ENCODE results near the gene MICAL2. TPM values are rescaled to one million over a fixed set of nuclear protein-coding genes. Genes with fewer than 3 reads are reported as not detected.

MICAL2 gene
- total and polyA plus RNA-seq, 2 of the 13 experiments (the other 11 are each of a cell fraction or from before 2014, with no cell fraction given), result 0.78 to 1.1 TPM

GRCh38 chr11:12165237-12165875 is 55.0 kb downstream of the MICAL2 start:
- Histone ChIP-seq H3K27me3 (ENCODE audit: control insufficient read depth in 1 of 2, insufficient read depth in 2 of 2, low read length in 2 of 2) (no peaks in the 10 kb centered on the region), H3K9me3 (ENCODE audit: low read length) (no peaks in the 10 kb centered on the region), H3K79me2 (ENCODE audit: insufficient read depth, low read length) (no peaks in the 10 kb centered on the region), H3K4me1 (ENCODE audit: insufficient read depth, low read length) (peaks cover 34% of the 10 kb centered on the region), H3K4me2 (ENCODE audit: low read depth, low read length) (no peak overlapping the region), H3K36me3 (replicated peaks in 1 of 2; ENCODE audit: control insufficient read depth in 1 of 2, insufficient read depth in 2 of 2, low read length in 2 of 2) (no peaks in the 10 kb centered on the region), H4K20me1 (ENCODE audit: insufficient read depth, low read length) (no peaks in the 10 kb centered on the region), H3K4me3 (replicated peaks in 1 of 3; ENCODE audit: insufficient read depth in 1 of 3, low read depth in 2 of 3, low read length in 3 of 3) (no peak overlapping the region), H2AFZ (ENCODE audit: low read length) (no peak overlapping the region), H3K9ac (ENCODE audit: insufficient read depth, low read depth, low read length) (no peak overlapping the region), H3K27ac (ENCODE audit: extremely low read length, insufficient read depth, low read length) (no peak overlapping the region)
- in situ Hi-C loops (cut with HindIII; ENCODE audit: extremely low pct_ligation_motif_present, low pct_unique_long_range_greater_than_20kb) (no loop called here), intact Hi-C loops (cut with micrococcal nuclease; ENCODE audit: unreplicated experiment) (loop anchor here (10.0 kb wide), 1 partner anchor 69 kb away; no protein-coding TSS in a partner anchor)
- ChIA-PET CTCF (ENCODE audit: low intra/inter-chr PET ratio, low total read pairs) (no interaction called here), POLR2A (no interaction called here)
- ATAC-seq (no peak), FAIRE-seq (no peak), DNase-seq (ENCODE audit: low spot score) (no peak)
- 86% methylated on average over 8 of the region's 8 CpGs for WGBS (ENCODE audit: low lambda C conversion rate)
- TF ChIP-seq SMARCE1 (IDR thresholded peaks at IDR 0.05; ENCODE audit: borderline replicate concordance) (no peak), MTF2 (CRISPR knock-in tag; IDR thresholded peaks at IDR 0.05; ENCODE audit: borderline replicate concordance) (no peak), CREB1 (IDR thresholded peaks at IDR 0.05) (no peak), CREB1 (CRISPR knock-in tag; IDR thresholded peaks at IDR 0.05) (no peak), ZNF816 (CRISPR knock-in tag; IDR thresholded peaks at IDR 0.05; ENCODE audit: borderline replicate concordance) (no peak)
- TF ChIP-seq, protein P1, sequence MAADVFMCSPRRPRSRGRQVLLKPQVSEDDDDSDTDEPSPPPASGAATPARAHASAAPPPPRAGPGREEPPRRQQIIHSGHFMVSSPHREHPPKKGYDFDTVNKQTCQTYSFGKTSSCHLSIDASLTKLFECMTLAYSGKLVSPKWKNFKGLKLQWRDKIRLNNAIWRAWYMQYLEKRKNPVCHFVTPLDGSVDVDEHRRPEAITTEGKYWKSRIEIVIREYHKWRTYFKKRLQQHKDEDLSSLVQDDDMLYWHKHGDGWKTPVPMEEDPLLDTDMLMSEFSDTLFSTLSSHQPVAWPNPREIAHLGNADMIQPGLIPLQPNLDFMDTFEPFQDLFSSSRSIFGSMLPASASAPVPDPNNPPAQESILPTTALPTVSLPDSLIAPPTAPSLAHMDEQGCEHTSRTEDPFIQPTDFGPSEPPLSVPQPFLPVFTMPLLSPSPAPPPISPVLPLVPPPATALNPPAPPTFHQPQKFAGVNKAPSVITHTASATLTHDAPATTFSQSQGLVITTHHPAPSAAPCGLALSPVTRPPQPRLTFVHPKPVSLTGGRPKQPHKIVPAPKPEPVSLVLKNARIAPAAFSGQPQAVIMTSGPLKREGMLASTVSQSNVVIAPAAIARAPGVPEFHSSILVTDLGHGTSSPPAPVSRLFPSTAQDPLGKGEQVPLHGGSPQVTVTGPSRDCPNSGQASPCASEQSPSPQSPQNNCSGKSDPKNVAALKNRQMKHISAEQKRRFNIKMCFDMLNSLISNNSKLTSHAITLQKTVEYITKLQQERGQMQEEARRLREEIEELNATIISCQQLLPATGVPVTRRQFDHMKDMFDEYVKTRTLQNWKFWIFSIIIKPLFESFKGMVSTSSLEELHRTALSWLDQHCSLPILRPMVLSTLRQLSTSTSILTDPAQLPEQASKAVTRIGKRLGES (CRISPR knock-in tag; IDR thresholded peaks at IDR 0.05; ENCODE audit: borderline replicate concordance), result no peak
- BruUV-seq (replicated peaks), result no TSS peak
